Measurements from ENCODE around the gene AKAIN1.

AKAIN1 gene

DNA sequence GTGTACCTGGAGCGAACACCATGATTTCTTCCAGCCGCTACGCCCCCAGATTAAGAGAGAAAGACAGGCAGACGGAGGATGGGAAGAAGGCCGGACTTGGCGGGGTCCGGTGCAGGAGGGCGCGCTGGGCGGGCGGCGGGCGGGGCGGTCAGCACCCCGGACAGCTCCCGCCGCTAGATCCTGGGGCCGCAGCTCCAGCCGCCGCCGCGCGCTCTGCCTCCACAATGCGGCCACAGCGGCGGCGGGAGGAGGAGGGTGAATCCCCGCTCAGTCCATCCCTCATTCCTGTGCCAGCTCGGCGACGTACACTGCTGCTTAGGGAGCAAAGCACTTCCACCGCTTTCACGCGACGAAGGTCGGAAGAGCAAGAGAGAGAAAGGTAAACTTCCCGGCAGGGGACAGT lies at the start of gene AKAIN1:
TSS of gene AKAIN1 (minus strand) at position 226 of the 403 bp plus-strand sequence. CDS start at position 22, 204 bp downstream.
- no peak for DNase-seq (ENCODE audit: low read depth, low spot score)
- no peak within 1 kb of the TSS for H3K4me3 ChIP-seq

DNA sequence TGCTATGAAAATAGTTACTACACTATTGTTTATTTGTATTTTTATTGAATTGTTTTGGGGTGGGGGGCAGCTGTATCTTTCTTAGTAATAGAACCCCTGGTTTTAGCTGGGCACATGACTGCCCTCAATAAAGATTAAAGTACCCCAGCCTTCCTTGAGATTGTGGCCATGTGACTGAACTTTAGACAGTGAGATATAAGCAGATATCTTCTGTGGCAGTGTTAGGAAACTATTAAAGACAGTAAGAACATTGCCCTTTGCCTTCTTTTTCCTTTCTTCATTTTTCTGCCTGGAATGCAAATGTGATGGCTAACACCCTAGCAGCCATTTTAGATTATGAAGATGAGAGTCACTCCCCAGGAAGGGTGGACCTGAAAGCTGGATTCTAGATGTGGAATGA lies 47.9 kb upstream of the AKAIN1 start:
- no peak overlapping the region for H3K27ac ChIP-seq
- H3K9ac ChIP-seq (ENCODE audit: insufficient read length): no peak overlapping the region
- no peak overlapping the region for H3K4me3 ChIP-seq
- no peak for TF ChIP-seq POLR2AphosphoS5 (IDR thresholded peaks at IDR 0.05; ENCODE audit: borderline replicate concordance, low read depth, low read length)
- no peak for TF ChIP-seq EZH2 (IDR thresholded peaks at IDR 0.05)
- TF ChIP-seq FOXP2 (optimal IDR thresholded peaks at IDR 0.05; ENCODE audit: control extremely low read depth, extremely low read length, insufficient read depth): no peak
- H3K36me3 ChIP-seq (ENCODE audit: insufficient read depth, low read length): no peaks in the 10 kb centered on the region; the same call in 1 of the 2 replicates
- no peaks in the 10 kb centered on the region for H3K9me3 ChIP-seq (ENCODE audit: low read depth, low read length)
- DNase-seq (ENCODE audit: low read depth, low spot score): no peak

More for the DNA sequence above, at the start of gene AKAIN1:
- Histone ChIP-seq H3K27ac (no peak within 1 kb of the TSS), H3K36me3 (ENCODE audit: insufficient read depth, low read length) (no peaks in the 10 kb centered on the region), H3K9ac (ENCODE audit: insufficient read length) (no peak within 1 kb of the TSS), H3K9me3 (ENCODE audit: low read depth, low read length) (no peaks in the 10 kb centered on the region)
- TF ChIP-seq EZH2 (IDR thresholded peaks at IDR 0.05) (no peak), POLR2AphosphoS5 (IDR thresholded peaks at IDR 0.05; ENCODE audit: borderline replicate concordance, low read depth, low read length) (no peak), FOXP2 (optimal IDR thresholded peaks at IDR 0.05; ENCODE audit: control extremely low read depth, extremely low read length, insufficient read depth) (no peak)

GRCh38 chr18:5239447-5239846 lies 42.4 kb upstream of the AKAIN1 start:
- Histone ChIP-seq H3K9me3 (ENCODE audit: low read depth, low read length) (no peaks in the 10 kb centered on the region), H3K4me3 (peak overlapping the region; percentile 91), H3K27ac (no peak overlapping the region), H3K9ac (ENCODE audit: insufficient read length) (peak overlapping the region; percentile 94), H3K36me3 (ENCODE audit: insufficient read depth, low read length) (no peaks in the 10 kb centered on the region; the same call in 1 of the 2 replicates)
- no peak for DNase-seq (ENCODE audit: low read depth, low spot score)
- no peak for TF ChIP-seq FOXP2 (optimal IDR thresholded peaks at IDR 0.05; ENCODE audit: control extremely low read depth, extremely low read length, insufficient read depth)

DNA sequence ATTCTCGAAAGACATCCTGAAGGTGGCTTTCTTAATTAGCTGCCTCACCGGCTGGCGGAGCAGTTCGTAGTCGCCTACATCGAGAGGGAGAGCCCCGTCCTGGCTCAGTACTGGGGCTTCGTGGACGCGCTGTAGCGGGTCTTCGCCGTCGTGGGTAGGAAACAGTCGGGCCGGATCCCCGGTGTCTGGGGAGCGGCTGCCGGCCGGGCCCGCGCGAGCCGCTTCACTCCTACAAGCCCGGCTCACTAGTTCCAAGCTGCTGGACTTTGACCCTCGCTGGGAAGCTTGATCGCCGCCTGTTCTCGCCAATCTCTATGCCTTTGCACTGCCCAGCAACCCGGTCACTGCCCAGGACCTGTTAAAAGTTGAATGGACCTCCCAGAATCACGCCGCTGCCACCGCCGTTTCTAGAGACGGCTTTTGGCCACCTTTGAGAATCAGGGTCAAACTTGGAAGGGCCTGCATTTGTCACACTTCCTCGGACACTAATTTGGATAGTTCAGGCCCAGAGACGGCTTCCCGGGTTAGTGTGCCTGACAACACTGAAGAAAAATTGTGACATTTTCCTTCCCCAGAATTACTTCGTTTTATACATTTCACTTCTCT lies 41.4 kb upstream of the AKAIN1 start:
- TF ChIP-seq FOXP2 (optimal IDR thresholded peaks at IDR 0.05; ENCODE audit: control extremely low read depth, extremely low read length, insufficient read depth) (no peak), EZH2 (IDR thresholded peaks at IDR 0.05) (no peak), POLR2AphosphoS5 (IDR thresholded peaks at IDR 0.05; ENCODE audit: borderline replicate concordance, low read depth, low read length) (no peak)
- DNase-seq (ENCODE audit: low read depth, low spot score): no peak
- Histone ChIP-seq H3K36me3 (ENCODE audit: insufficient read depth, low read length) (no peaks in the 10 kb centered on the region; the same call in 1 of the 2 replicates), H3K9me3 (ENCODE audit: low read depth, low read length) (no peaks in the 10 kb centered on the region), H3K27ac (no peak overlapping the region), H3K9ac (ENCODE audit: insufficient read length) (peak overlapping the region; percentile 94), H3K4me3 (peak overlapping the region; percentile 91)

DNA sequence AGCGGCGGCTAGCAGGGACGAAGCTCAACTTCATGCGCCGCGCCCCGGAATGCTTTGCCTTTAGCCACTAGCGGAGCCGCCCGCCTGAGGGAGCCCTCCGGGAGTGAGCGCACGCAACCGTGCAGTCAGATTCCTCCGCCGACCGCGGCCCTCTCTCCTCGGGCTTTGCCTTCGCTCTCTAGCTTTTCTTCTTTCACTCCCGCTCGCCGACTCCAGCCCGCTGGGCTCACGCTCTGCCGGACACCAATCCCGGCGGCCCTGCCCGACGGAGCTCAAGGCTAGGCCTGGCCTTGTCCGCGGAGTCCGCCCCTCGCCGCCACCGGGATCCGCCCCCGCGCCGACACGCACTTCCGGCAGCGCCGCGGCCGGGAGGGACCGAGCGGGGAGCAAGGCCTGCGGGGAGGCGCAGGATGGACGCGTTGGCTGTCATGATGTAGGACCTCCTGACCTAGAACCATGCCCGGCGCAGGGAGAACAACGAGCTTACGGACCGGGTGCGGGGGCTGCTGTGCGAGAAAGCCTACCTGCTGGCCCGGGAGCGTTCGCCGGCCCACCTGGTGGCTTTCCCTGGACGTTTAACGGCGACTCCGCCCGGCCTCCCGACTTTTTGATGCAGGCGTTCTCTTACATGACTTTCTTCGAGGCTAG lies 40.8 kb upstream of the AKAIN1 start:
- Histone ChIP-seq H3K4me3 (peak overlapping the region; percentile 91), H3K36me3 (ENCODE audit: insufficient read depth, low read length) (no peaks in the 10 kb centered on the region; the same call in 1 of the 2 replicates), H3K9ac (ENCODE audit: insufficient read length) (peak overlapping the region; percentile 94), H3K27ac (peak overlapping the region; percentile 77), H3K9me3 (ENCODE audit: low read depth, low read length) (no peaks in the 10 kb centered on the region)
- DNase-seq (ENCODE audit: low read depth, low spot score): peak; percentile 8
- TF ChIP-seq POLR2AphosphoS5 (IDR thresholded peaks at IDR 0.05; ENCODE audit: borderline replicate concordance, low read depth, low read length) (peak; percentile 84; the same call in 1 of the 2 replicates), EZH2 (IDR thresholded peaks at IDR 0.05) (no peak), FOXP2 (optimal IDR thresholded peaks at IDR 0.05; ENCODE audit: control extremely low read depth, extremely low read length, insufficient read depth) (peak; percentile 13)

DNA sequence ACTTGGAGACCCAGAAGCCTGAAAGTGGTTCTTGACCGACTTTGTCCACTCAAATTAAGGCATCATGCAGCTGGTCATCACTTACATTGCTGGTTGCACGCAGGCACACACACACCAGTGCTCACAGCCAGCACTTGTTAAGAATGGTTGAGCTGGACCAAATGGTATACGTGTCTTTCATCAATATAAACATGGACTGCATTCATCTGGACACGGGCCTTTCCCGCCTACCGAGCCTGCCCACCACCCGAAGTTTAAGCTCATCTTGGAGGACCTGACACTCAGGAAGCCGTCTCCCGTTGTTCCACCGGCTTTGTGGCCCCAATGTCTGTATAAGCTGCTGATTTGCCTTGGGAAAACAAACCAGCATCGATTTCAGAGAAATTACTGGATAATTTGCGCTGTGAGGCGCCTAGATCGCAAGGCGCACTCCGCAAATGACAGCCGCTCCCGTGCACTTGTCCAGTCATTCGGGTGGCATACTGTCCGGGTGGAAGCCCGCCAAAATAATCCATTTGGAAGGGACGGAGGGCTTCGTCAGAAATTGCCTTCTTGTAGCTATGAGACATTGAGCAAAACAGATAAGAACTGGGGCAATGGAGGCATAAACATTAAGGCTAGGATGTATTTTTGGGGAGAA lies 40.1 kb upstream of the AKAIN1 start:
- Histone ChIP-seq H3K36me3 (ENCODE audit: insufficient read depth, low read length) (no peaks in the 10 kb centered on the region), H3K4me3 (peak overlapping the region; percentile 91), H3K9me3 (ENCODE audit: low read depth, low read length) (no peaks in the 10 kb centered on the region), H3K9ac (ENCODE audit: insufficient read length) (peak overlapping the region; percentile 94), H3K27ac (no peak overlapping the region)
- no peak for TF ChIP-seq EZH2 (IDR thresholded peaks at IDR 0.05)
- DNase-seq (ENCODE audit: low read depth, low spot score): no peak

DNA sequence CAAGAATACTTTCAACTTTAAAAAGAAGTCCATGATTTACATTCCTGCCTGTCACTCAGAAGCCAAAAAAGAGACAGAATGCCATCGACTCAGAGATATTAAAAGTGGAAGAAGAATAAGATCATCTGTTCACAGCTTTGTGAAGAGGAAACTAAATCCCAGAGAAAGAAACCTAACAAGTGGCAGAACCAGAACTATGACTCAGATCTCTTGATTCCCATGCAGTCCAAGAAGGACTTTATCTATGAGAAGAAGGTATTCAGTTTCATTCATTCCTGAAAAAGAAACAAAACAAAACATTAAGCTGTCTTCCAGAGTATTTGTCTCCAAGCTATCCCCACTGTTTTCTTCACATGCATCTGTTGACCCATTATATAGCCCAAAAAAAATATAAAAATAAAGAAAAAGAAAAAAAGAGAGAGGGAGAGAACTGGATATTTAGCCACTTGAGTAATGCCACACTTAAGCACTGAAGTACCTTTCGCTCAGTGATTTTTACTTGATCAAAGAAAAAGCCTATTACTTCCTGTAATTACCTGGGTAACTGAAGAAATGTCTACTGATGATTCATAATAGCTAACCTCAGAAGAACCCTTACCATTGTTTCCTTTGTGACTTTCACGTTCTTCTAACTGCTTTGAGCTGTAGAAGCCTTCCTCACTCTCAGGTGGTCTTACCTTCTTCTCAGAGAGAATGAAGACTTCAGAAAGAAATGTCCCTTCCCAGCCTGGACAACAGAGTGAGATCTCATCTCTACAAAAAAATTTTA lies 17.7 kb upstream of the AKAIN1 start:
- DNase-seq (ENCODE audit: low read depth, low spot score): no peak
- Histone ChIP-seq H3K9me3 (ENCODE audit: low read depth, low read length) (no peaks in the 10 kb centered on the region), H3K9ac (ENCODE audit: insufficient read length) (no peak overlapping the region), H3K36me3 (ENCODE audit: insufficient read depth, low read length) (no peaks in the 10 kb centered on the region), H3K4me3 (no peak overlapping the region), H3K27ac (no peak overlapping the region)
- TF ChIP-seq FOXP2 (optimal IDR thresholded peaks at IDR 0.05; ENCODE audit: control extremely low read depth, extremely low read length, insufficient read depth) (no peak), POLR2AphosphoS5 (IDR thresholded peaks at IDR 0.05; ENCODE audit: borderline replicate concordance, low read depth, low read length) (no peak), EZH2 (IDR thresholded peaks at IDR 0.05) (no peak)

DNA sequence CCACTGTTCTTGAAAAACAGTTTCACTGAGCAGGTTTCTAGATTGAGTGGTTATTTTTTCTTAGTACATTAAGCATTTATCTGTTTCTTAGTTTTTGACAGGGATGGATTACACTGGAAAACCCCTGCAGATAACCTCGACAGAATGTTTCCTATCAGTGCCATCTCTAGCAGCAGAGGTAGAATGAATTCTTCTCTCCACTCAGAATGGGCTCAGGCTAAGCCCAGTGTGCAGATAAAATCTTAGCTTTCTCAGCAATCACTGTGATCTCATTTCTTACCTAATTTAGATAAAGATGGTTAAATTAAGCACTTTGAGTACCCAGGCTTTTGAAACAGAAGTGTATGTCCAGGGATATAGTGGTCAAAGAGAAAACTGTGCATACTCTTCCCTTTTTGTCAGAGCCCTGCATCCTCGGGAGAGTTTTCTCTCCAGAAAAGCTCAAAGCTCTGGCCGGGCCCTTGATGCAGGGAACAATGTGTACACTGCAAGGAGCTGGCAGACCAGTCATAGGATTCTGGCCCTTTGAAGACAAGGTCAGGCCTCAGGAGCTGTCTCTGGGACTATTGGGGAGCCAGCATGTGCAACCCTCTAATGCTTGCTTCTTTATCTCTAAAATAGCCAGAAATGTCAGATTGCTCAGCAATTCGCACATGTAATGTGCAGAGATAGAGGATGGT lies 10.6 kb upstream of the AKAIN1 start:
- no peak overlapping the region for H3K4me3 ChIP-seq
- H3K9me3 ChIP-seq (ENCODE audit: low read depth, low read length): no peaks in the 10 kb centered on the region
- H3K9ac ChIP-seq (ENCODE audit: insufficient read length): no peak overlapping the region
- TF ChIP-seq FOXP2 (optimal IDR thresholded peaks at IDR 0.05; ENCODE audit: control extremely low read depth, extremely low read length, insufficient read depth) (no peak), POLR2AphosphoS5 (IDR thresholded peaks at IDR 0.05; ENCODE audit: borderline replicate concordance, low read depth, low read length) (no peak), EZH2 (IDR thresholded peaks at IDR 0.05) (no peak)
- no peaks in the 10 kb centered on the region for H3K36me3 ChIP-seq (ENCODE audit: insufficient read depth, low read length)
- H3K27ac ChIP-seq: no peak overlapping the region
- no peak for DNase-seq (ENCODE audit: low read depth, low spot score)

Measured in SK-N-MC (cell line).